ENCODE results near the gene KRTAP2-4.

Gene KRTAP2-4

DNA sequence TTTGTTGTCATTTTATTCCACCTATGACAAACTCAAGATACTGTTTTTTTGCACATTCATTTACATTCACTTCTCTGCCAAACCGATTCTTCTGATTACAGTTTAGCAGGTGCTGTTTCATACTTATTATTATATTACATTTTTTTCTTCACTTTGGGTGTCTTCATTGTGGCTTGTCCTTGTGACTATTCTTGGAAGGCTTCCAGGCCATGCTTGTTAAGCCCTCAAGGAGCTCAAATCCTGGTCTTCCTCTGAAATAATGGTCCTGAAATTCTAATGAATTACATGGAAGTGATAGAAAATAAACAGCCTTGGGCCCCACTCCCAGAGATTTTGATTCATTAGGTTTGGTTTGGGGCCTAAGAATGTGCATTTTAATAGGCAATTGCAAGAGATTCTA, 1.4 kb downstream of the KRTAP2-4 start:
- TF ChIP-seq, protein P1, sequence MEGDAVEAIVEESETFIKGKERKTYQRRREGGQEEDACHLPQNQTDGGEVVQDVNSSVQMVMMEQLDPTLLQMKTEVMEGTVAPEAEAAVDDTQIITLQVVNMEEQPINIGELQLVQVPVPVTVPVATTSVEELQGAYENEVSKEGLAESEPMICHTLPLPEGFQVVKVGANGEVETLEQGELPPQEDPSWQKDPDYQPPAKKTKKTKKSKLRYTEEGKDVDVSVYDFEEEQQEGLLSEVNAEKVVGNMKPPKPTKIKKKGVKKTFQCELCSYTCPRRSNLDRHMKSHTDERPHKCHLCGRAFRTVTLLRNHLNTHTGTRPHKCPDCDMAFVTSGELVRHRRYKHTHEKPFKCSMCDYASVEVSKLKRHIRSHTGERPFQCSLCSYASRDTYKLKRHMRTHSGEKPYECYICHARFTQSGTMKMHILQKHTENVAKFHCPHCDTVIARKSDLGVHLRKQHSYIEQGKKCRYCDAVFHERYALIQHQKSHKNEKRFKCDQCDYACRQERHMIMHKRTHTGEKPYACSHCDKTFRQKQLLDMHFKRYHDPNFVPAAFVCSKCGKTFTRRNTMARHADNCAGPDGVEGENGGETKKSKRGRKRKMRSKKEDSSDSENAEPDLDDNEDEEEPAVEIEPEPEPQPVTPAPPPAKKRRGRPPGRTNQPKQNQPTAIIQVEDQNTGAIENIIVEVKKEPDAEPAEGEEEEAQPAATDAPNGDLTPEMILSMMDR (IDR thresholded peaks at IDR 0.05; ENCODE audit: low read length), result no peak
- TF ChIP-seq EZH2 (IDR thresholded peaks at IDR 0.05; ENCODE audit: borderline replicate concordance, low read length), result no peak
- Histone ChIP-seq H3K4me1 (ENCODE audit: insufficient read depth, low read length, severe bottlenecking) (no peaks in the 10 kb centered on the region), H3K9me3 (ENCODE audit: low read length) (no peaks in the 10 kb centered on the region), H3K36me3 (ENCODE audit: insufficient read depth, low read length) (no peaks in the 10 kb centered on the region), H3K4me2 (ENCODE audit: low read length) (no peak overlapping the region), H3K9ac (ENCODE audit: low read length) (no peak overlapping the region), H3K4me3 (ENCODE audit: low read depth, low read length, poor library complexity, severe bottlenecking) (no peak overlapping the region), H4K20me1 (ENCODE audit: insufficient read depth, low read length) (no peaks in the 10 kb centered on the region), H3F3A (ENCODE audit: insufficient read depth, low read length) (no peaks in the 10 kb centered on the region), H3K79me2 (ENCODE audit: insufficient read depth, low read length) (no peaks in the 10 kb centered on the region), H3K27me3 (ENCODE audit: insufficient read depth, low read length) (no peaks in the 10 kb centered on the region), H3K27ac (ENCODE audit: low read depth, low read length, poor library complexity, severe bottlenecking) (no peak overlapping the region), H2AFZ (ENCODE audit: low read length) (no peak overlapping the region), H3K9me2 (ENCODE audit: low read depth, low read length) (no peaks in the 10 kb centered on the region)

- Histone ChIP-seq H3K27ac (ENCODE audit: low read depth, low read length, poor library complexity, severe bottlenecking) (no peak overlapping the region), H3K4me3 (ENCODE audit: low read depth, low read length, poor library complexity, severe bottlenecking) (no peak overlapping the region), H3K9me2 (ENCODE audit: low read depth, low read length) (no peaks in the 10 kb centered on the region), H3K4me1 (ENCODE audit: insufficient read depth, low read length, severe bottlenecking) (no peaks in the 10 kb centered on the region), H3K9ac (ENCODE audit: low read length) (no peak overlapping the region), H3K27me3 (ENCODE audit: insufficient read depth, low read length) (no peaks in the 10 kb centered on the region), H4K20me1 (ENCODE audit: insufficient read depth, low read length) (no peaks in the 10 kb centered on the region), H2AFZ (ENCODE audit: low read length) (no peak overlapping the region), H3K79me2 (ENCODE audit: insufficient read depth, low read length) (no peaks in the 10 kb centered on the region), H3F3A (ENCODE audit: insufficient read depth, low read length) (no peaks in the 10 kb centered on the region), H3K36me3 (ENCODE audit: insufficient read depth, low read length) (no peaks in the 10 kb centered on the region), H3K9me3 (ENCODE audit: low read length) (no peaks in the 10 kb centered on the region), H3K4me2 (ENCODE audit: low read length) (no peak overlapping the region)
- no peak for TF ChIP-seq EZH2 (IDR thresholded peaks at IDR 0.05; ENCODE audit: borderline replicate concordance, low read length)
- TF ChIP-seq, protein P1 (IDR thresholded peaks at IDR 0.05; ENCODE audit: low read length), result no peak
Observed at GRCh38 chr17:41063449-41063848, 2.2 kb downstream of the KRTAP2-4 start.

GRCh38 chr17:41061964-41062363, 3.7 kb downstream of the KRTAP2-4 start:
- TF ChIP-seq EZH2 (IDR thresholded peaks at IDR 0.05; ENCODE audit: borderline replicate concordance, low read length), result no peak
- TF ChIP-seq, protein P1 (IDR thresholded peaks at IDR 0.05; ENCODE audit: low read length), result no peak
- no peaks in the 10 kb centered on the region for H3K9me2 ChIP-seq (ENCODE audit: low read depth, low read length)

More at GRCh38 chr17:41061964-41062363, 3.7 kb downstream of the KRTAP2-4 start:
- H3K4me3 ChIP-seq (ENCODE audit: low read depth, low read length, poor library complexity, severe bottlenecking), result no peak overlapping the region
- H3K4me1 ChIP-seq (ENCODE audit: insufficient read depth, low read length, severe bottlenecking), result no peaks in the 10 kb centered on the region
- H3K27me3 ChIP-seq (ENCODE audit: insufficient read depth, low read length), result no peaks in the 10 kb centered on the region
- H4K20me1 ChIP-seq (ENCODE audit: insufficient read depth, low read length), result no peaks in the 10 kb centered on the region
- H3F3A ChIP-seq (ENCODE audit: insufficient read depth, low read length), result no peaks in the 10 kb centered on the region
- H3K9ac ChIP-seq (ENCODE audit: low read length), result no peak overlapping the region
- H3K79me2 ChIP-seq (ENCODE audit: insufficient read depth, low read length), result no peaks in the 10 kb centered on the region
- no peaks in the 10 kb centered on the region for H3K9me3 ChIP-seq (ENCODE audit: low read length)
- H3K36me3 ChIP-seq (ENCODE audit: insufficient read depth, low read length), result no peaks in the 10 kb centered on the region
- H3K27ac ChIP-seq (ENCODE audit: low read depth, low read length, poor library complexity, severe bottlenecking), result no peak overlapping the region
- H2AFZ ChIP-seq (ENCODE audit: low read length), result no peak overlapping the region
- no peak overlapping the region for H3K4me2 ChIP-seq (ENCODE audit: low read length)
